NOMO-1 treated with dmso at 0.1 percent for 144 hours (cell line): ENCODE results near the gene CCDC196.
A peak's percentile ranks its signal among the peaks of the same experiment; 100 is the strongest.
"Not testable (repeated sequence)": the region's sequence is repeated elsewhere in the genome, so short reads cannot be mapped to it uniquely, and the experiment has no call there.

ENCODE experiments used
- DNase-seq: peaks from one replicate; lab custom pipeline; 2025; ENCODE audit not compliant: unreplicated experiment; lab: John Stamatoyannopoulos, UW

Gene CCDC196

DNA sequence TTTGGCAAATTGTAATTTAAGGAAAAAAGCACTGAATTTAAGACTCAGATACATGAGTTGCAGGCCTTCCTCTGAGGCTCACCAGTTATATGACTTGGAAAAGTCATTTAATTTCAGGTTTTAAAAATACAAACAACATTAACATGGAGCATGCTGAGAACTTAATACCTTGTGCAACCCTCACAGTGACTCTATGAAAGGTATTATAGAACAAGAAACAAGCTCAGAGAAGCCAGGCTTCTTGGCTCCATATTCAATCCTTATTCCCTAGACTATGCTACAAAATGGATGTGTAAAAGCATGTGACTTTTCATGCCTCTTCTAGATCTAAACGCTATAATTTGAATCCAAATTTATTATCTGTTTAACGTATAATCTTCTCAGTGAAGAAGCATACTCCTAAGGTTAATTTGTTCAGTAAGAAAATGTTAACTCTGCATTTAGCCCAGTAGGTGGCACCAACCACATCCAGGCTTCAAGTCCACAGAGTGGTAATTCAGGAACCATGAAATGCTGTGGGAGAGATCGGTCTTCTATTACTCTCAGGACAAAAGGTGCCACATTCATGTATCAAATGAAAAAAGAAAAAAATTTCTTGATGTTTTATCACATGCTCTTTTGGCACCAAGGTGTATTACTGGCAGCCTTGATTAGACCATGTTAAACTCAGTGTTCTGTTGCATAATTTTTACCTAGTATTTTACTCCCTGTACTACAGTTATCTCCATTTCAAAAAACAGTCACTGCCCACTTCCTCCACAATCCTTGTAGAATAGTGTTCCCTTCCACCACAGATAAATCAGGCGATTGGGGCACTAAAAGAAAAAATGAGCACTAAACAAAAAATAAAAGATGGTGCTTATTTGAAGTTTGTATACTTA is 9.3 kb downstream of the CCDC196 start:
- DNase-seq, result peak; percentile 10

DNA sequence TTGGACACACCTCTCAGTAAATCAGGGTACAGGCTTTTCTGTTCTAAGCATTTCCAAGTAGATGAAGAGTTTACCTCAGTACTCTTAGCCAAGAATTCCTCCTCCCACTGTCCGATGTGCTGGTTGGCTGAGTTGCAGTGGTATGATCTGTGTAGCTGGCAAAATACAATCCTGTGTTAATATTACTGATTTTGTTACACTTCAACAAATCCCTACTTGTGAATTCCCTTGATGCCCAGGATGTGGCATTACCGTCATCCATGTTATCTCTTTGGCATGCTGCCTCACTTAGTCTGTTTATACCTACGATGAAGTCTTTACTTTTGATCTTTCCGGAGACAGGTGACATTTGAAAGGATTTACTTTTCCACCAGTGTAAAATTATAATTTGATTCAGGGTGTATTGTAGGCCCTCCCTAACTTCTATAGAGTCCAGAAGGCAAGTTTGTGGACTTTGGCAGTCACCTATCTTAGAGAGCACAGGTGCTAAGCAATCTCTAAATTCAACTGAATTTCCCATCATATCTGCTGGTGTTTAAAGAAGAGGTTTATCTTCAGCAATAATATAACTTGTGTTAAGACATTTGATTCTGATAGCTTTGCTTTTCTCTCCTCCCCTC is 10.1 kb downstream of the CCDC196 start:
- no peak for DNase-seq

DNA sequence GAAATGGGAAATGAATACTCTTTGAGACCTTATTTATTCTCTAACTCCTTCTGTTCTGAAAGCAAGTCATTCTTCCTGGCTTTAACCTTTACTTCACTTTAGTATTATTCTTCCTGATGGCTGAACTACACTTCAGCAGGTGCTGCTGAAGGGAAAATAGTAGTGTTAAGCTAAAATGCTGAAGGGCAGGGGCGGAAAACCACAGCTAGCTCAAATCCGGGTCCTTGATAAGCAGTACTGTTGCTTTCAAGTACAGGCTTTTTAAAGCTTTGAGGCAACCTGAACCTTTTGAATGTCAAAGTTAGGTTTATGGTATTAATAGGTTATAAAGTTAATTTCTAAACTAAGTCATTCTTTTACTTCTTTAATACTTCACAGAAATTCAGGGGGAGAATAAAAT is 10.7 kb downstream of the CCDC196 start:
- DNase-seq, result no peak

DNA sequence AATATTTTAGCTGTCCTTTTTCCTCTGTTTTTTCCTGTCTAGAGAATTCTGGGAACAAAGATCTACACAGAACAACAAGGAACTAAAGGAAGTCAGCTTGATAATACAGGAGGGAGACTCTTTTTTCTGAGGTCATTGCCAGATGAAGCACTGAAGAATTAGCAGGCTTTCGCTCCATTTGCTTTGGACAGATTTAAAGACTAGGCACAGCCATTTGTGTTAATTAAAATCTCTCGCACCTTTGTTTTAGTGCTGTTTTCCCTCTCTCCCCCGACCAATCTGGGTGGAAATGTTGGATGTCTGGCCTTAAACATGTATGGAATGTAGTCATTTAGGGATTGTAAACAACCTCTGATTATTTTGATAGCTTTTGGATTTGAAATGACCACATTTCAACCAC is 12.1 kb downstream of the CCDC196 start:
- DNase-seq, result no peak

DNA sequence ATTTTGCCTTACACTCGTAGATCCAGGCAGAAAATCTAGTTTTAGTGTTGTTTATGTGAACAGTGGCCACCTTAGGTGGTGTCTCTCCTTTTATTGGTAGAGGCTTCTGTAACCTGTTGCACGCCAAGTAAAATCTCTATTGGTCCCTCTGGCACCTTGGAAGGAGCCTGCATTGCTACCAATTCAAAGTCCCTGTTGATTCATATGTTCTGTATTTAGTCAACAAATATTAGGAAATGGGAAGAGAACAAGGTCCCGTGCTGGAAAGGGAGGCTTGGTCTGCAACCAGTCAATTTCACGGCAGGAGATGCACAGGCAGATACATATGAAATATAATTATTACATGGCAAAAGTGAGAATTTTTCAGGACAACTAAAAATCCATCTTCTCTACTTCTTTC is 15.4 kb downstream of the CCDC196 start:
- no peak for DNase-seq

DNA sequence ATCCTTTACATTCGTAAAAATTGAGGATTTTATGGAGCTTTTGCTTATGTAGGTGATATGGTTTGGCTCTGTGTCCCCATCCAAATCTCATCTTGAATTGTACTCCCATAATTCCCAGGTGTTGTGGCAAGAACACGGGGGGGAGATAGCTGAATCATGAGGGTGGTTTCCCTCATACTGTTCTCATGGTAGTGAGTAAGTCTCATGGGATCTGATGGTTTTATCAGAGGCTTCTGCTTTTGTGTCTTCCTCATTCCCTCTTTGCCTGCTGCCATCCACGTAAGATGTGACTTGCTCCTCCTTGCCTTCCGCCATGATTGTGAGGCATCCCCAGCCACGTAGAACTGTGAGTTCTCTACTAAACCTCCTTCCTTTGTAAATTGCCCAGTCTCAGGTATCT is 16.7 kb downstream of the CCDC196 start:
- DNase-seq, result not testable (repeated sequence)

DNA sequence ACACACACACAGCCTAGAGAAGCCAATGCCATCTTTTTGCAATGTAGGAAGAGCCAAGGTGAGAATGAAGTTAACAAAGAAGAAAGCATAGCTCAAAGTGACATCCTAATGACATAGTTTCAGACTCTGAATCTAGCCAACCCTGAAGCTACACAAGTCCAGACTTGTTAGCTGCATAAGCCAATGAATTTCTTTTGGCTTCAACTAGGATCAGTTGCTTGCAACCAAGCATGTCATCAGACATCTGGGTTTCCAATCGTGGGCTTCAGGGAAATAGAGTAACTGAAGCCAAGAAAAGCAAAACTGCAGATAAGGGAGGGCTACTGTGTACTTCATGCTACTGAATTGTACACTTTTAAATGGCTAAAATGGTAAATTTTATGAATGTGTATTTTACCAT is 17.4 kb downstream of the CCDC196 start:
- no peak for DNase-seq

DNA sequence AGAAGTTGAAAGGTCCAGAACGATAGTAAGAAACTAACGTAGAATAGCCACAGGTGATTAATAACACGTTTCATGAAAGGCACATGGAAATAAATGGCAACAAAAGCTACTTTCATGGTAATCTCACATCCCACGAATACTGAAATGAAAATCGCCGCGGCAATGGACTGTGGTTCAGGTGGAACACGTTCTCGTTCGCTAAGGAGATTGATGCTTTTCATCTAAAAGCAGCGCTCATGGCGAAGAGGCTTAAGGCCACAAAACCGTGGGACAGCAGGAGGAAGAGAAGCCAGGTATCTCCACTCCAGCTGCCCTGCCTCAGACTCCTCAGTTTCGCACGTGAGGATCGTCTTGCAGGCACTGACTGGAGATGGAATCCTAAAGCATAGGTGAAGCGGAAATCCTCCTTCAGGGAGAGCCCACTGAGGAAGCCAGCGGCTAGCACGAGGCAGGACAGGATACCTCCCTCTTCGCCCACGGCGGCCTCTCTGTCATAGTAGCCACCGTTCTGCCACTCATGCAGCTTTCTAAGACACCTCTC is 21.1 kb downstream of the CCDC196 start:
- peak; percentile 3 for DNase-seq

DNA sequence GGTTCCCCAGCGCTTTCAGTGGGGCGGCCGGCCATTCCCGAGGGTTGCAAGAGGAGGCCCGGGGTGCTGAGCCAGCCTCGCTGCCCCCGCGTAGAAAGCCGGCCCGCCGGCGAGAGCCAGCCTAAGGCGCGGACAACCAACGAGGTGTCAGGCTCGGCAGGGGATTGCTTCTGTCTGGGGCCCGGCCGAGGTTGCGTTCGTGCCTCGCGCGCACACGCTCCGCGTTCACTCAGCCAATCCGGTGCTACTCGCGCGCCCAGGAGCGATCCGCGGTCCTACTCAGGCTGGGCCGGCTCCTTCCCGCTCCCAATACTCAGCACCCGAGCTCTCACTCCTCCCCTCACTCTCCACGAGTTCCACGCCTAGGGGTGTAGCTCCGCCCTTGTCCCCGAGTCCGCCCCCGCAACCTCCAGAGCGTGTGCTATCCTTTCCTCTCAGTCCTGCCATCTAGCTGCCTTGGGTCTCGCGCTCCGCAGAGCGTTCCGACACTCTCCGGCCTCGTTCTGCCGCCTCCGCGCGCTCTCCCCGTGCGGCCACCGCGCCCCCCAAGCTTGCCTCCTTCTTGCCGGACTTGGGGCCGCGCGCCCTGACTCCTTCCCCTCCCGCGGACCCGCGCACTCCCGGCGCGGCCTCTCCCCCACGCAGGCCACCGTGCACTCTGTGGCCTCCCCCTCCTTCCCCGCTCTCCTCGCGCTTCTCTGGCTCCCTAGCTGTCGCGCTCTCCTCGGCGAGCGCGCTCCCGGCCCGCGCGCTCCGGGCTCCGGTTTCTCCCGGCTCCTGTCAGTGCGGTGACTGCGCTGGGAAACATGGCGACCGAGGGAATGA is 21.8 kb downstream of the CCDC196 start, which contains the start of gene GPHN:
TSS of gene GPHN (plus strand) at position 426 of the 825 bp plus-strand sequence.
- DNase-seq, result peak; percentile 92

DNA sequence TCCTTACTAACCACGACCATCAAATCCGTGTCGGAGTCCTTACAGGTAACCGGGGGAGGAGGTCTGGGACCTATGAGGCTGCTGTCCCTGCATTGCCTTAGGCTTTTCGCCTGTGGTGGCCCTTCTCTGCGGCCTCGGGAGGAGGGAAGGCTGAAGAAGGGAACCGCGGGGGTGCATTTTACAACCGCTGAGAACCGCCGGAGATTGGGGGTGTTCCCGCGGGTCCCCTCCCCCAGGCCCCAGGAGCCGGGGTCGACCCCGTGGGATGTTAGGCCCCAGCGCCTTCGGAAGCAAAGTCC is 22.3 kb downstream of the CCDC196 start:
- DNase-seq, result no peak

DNA sequence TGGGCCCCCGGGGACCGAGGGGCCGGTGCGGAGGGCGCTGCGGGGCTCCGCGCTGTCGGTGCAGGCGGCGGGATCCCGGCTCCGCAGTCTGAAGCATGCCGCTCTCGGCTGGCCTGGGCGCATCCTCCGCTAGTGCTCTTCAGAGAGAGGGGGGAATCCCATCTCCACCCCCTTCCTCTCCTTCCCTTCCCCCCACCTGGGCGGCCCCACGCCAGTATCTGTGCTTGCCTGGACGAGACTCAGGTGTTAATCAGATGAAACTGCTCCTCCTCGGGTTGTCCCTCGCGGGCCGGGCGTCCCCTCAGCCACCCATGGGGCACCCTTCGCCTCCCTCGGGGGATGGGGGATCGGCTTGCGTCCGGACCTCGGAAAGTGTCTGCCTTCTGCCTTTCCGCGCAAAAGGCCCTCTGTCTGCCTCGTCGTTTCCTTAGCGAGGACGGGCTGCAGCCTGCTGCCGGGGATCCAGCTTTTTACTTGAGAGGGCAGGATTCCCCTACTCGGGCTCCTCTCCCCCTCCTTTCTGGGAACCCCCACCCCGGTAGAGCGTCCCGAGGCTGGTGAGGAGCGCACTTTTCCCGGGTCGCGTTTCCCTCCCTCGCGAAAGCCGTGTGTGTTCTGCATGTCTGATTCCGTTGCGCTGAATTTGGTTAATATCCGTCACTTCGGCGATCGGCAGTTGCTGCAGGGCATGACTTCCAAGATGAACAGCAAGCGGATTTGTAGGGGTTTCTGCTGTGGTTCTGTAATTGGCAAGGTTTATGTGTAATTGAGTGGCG is 22.9 kb downstream of the CCDC196 start:
- DNase-seq, result no peak

DNA sequence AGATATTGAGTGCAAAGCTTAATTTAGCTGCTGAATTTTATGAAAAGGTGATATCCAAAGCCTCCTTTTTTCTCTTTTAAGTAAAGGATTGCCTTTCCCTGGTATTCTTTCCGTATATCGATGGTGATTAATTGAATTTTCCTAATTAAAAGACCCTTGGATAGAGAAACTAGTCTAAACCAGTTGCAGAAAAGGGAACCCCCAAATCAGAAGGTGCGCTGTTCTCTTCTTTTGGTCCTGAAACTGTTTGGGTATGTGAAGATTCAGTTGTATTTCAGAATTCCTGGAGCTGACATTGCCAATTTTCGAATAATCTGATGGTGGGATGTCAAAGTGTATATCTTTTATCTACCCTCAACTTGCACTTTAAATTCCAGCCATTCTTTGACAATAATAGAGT is 23.7 kb downstream of the CCDC196 start:
- no peak for DNase-seq

DNA sequence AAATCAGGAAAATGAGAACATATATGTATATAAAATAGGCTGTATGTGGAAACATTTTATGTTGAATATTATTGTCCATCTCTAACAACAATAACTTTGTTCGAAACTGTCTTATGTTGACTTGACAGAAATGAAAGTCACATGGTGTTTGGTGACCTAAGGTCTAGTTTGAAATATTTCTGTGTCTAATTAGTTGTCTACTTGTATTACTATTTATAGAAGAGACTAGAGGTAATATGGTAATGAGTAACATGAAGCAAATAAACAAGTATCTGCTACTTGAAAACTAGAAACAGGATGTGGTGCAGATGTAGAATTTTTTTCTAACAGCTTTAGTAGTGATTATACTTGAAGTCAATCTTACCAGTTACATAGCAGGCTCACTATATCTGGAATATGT is 25.7 kb downstream of the CCDC196 start:
- no peak for DNase-seq

DNA sequence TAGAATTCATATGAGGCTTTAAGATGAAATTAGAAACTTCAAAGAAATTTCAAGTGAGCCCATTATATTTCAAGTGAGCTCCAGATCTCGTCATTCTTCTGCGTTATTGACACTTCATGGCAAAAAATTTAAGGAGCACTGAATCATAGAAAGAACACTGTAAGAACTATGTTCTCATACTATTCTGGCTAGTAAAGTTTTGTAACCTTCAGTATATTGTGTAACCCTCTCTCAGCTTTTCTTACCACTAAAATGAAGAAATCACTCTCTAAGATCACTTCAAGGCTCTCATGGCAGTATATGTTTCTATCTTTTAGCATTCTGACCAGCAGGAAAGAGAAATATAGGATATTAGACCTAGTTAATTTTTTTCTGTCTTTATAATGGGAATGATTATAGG is 28.0 kb downstream of the CCDC196 start:
- DNase-seq, result peak; percentile 49

DNA sequence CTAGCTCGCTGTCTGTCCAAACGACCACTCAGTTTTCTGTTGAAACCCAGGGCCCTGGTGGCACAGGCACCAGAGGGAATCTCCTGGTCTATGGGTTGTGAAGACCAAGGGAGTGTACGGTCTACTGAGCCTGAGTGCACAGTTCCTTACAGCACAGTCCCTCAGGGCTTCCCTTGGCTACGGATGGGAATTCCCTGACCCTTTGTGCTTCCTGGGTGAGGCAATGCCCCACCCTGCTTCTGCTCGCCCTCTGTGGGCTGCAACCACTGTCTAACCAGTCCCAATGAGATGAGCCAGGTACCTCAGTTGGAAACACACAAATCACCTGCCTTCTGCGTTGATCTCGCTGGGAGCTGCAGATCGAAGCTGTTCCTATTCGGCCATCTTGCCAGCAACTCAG is 44.4 kb downstream of the CCDC196 start:
- no peak for DNase-seq

DNA sequence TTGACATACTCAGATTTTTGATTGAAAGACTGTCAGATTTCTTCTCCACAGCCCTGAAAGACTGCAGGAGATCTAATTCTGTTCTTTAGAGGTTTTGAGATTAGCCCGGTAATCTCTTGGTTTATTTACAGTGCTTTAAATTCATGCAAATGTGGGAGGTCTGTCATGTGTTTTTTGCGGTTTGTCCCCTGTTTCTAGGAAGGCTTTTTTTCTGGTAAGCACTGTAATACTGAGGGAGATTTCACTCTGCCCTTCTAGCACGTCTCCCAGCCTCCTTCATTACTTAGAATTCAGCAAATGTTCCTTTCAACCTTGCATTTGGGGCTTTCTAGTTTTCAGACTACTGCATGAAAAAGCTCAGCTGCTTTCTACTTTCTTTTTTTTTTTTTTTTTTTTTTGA is 52.9 kb downstream of the CCDC196 start:
- no peak for DNase-seq

DNA sequence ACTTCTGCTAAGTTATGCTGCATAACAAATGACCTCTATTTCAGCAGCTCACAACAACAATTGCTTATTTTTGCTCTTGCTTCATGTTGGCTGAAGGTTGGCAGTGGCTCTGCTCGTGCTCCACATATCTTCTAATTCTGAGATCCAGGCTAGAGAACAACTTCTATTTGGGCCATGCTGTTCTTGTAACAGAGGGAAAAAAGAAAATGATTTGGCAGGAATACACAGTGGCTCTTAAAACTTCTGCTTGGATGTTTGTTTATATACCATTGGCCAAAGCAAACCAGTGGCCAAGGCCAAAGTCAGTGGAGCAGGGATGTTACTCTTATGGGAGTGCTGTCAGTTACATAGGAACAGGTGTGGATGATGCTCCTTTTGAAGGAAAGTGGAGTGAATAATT is 53.9 kb downstream of the CCDC196 start:
- no peak for DNase-seq

DNA sequence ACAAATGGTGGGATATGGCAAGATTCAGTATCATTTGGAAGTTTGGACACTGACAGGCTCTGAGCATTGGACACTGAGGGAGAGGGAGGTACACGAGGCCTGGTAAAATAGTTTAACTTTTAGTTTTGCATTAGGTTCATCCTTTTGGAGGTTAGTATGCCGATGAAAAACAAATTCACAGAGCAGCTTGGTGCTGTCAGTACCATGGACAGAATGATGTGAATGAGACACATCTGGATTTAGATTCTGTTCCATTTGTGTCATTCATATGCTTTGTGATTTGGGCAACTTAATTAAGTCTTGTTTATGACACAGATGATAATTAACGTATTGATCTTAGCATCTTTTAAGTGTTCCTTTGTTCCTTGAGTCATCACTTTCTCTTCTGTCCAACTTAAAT is 55.5 kb downstream of the CCDC196 start:
- no peak for DNase-seq

DNA sequence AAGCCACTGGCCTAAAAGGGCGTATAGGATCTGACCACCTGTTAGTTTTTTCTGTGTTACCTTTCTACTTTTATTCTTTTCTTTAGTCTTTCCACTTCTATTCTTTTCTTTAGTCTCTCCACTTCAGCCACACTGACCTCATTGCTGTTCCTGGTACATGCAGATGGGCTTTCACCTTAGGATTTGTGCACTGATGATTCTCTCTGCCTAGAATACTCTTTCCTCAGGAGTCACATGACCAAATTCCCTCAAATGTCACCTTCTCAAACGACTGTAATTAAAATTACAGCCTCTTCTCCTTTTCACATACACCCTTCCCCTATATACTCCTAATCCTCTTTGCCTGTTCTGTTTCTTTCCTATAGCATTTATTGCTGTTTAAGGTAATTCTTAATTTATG is 57.8 kb downstream of the CCDC196 start:
- DNase-seq, result no peak

DNA sequence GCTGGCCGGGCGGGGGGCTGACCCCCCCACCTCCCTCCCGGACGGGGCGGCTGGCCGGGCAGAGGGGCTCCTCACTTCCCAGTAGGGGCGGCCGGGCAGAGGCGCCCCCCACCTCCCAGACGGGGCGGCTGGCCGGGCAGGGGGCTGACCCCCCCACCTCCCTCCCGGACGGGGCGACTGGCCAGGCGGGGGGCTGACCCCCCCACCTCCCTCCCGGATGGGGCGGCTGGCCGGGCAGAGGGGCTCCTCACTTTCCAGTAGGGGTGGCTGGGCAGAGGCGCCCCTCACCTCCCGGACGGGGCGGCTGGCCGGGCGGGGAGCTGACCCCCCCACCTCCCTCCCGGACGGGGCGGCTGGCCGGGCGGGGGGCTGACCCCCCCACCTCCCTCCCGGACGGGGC is 59.0 kb downstream of the CCDC196 start:
- DNase-seq, result not testable (repeated sequence)

DNA sequence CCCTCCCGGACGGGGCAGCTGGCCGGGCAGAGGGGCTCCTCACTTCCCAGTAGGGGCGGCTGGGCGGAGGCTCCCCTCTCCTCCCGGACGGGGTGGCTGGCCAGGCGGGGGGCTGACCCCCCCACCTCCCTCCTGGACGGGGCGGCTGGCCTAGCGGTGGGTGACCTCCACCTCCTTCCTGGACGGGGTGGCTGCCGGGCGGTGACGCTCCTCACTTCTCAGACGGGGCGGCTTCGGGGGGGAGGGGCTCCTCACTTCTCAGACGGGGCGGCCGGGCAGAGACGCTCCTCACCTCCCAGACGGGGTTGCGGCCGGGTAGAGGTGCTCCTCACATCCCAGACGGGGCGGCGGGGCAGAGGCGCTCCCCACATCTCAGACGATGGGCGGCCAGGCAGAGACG is 59.6 kb downstream of the CCDC196 start:
- not testable (repeated sequence) for DNase-seq
